Fibroblast of skin of left quadriceps (primary cell): ENCODE measurements around the gene PCDHGA8.
"Not testable (repeated sequence)": the region's sequence is repeated elsewhere in the genome, so short reads cannot be mapped to it uniquely, and the experiment has no call there.

Source experiments
- DNase-seq, 2 experiments: peaks; one replicate each; pipeline ENCODE4 v3.0.0-alpha.2; 2013; ENCODE audit warnings: low read depth in 2 of 2

Gene PCDHGA8

GRCh38 chr5:141402553-141403243 is 10.3 kb downstream of the PCDHGA8 start, which contains the start of gene PCDHGA9:
Gene PCDHGA9, plus strand, starts transcription at chr5:141402778. Its CDS starts 175 bp downstream, at chr5:141402953.
- no peak for DNase-seq

GRCh38 chr5:141403387-141403786 is 11.0 kb downstream of the PCDHGA8 start:
- DNase-seq: no peak

GRCh38 chr5:141407790-141408505 is 15.5 kb downstream of the PCDHGA8 start, which contains the start of gene PCDHGB6:
Gene PCDHGB6, plus strand, starts transcription at chr5:141408021. Its CDS starts 182 bp downstream, at chr5:141408203.
- not testable (repeated sequence) for DNase-seq

- DNase-seq: no peak
Measured at GRCh38 chr5:141409598-141410306, 17.3 kb downstream of the PCDHGA8 start.

GRCh38 chr5:141411575-141411974 is 19.1 kb downstream of the PCDHGA8 start:
- no peak for DNase-seq

- DNase-seq: peak in 1 of 2 experiments; percentile 47
Measured at GRCh38 chr5:141412854-141413539, 20.6 kb downstream of the PCDHGA8 start, which contains the start of gene PCDHGA10. Gene PCDHGA10, plus strand, starts transcription at chr5:141412987. Its CDS starts 189 bp downstream, at chr5:141413176.

- no peak for DNase-seq
Measured at GRCh38 chr5:141413540-141414069, 21.2 kb downstream of the PCDHGA8 start.

GRCh38 chr5:141414548-141415274 is 22.3 kb downstream of the PCDHGA8 start:
- not testable (repeated sequence) for DNase-seq

- not testable (repeated sequence) for DNase-seq
Measured at GRCh38 chr5:141415275-141415618, 22.8 kb downstream of the PCDHGA8 start.

- peak; percentile 61 to 65 for DNase-seq
Measured at GRCh38 chr5:141417494-141418172, 25.2 kb downstream of the PCDHGA8 start, which contains the start of gene PCDHGB7. Gene PCDHGB7, plus strand, starts transcription at chr5:141417677. Its CDS starts 183 bp downstream, at chr5:141417860.

GRCh38 chr5:141419074-141419880 is 26.8 kb downstream of the PCDHGA8 start:
- no peak for DNase-seq

- peak in 1 of 2 experiments; percentile 41 for DNase-seq
Measured at GRCh38 chr5:141420855-141421488, 28.5 kb downstream of the PCDHGA8 start, which contains the start of gene PCDHGA11. Gene PCDHGA11, plus strand, starts transcription at chr5:141421051. Its CDS starts 177 bp downstream, at chr5:141421228.

GRCh38 chr5:141421489-141421855 is 29.0 kb downstream of the PCDHGA8 start:
- DNase-seq: no peak

GRCh38 chr5:141422742-141423291 is 30.4 kb downstream of the PCDHGA8 start:
- DNase-seq: no peak

- DNase-seq: no peak
Measured at GRCh38 chr5:141427783-141428426, 35.5 kb downstream of the PCDHGA8 start.

GRCh38 chr5:141430332-141431113 is 38.1 kb downstream of the PCDHGA8 start, which contains the start of gene PCDHGA12:
Gene PCDHGA12, plus strand, starts transcription at chr5:141430507. Its CDS starts 253 bp downstream, at chr5:141430760.
- peak; percentile 82 to 83 for DNase-seq

GRCh38 chr5:141431286-141431685 is 38.9 kb downstream of the PCDHGA8 start:
- DNase-seq: no peak
